ENCODE measurements around the gene PRMT9.

The PRMT9 gene

GRCh38 chr4:147678796-147679549 lies 5.0 kb downstream of the PRMT9 start:
- no peak for DNase-seq

- no peak for DNase-seq
Observed at GRCh38 chr4:147678106-147678505, 5.9 kb downstream of the PRMT9 start.

GRCh38 chr4:147674496-147674895 lies 9.5 kb downstream of the PRMT9 start:
- no peak for DNase-seq

- no peak for DNase-seq
Observed at GRCh38 chr4:147674073-147674472, 9.9 kb downstream of the PRMT9 start.

- no peak for DNase-seq
Observed at GRCh38 chr4:147658501-147658900, 25.5 kb downstream of the PRMT9 start.

- no peak for DNase-seq
Observed at GRCh38 chr4:147655639-147656038, 28.3 kb downstream of the PRMT9 start.

GRCh38 chr4:147651563-147651962 lies 32.4 kb downstream of the PRMT9 start:
- DNase-seq, result no peak

GRCh38 chr4:147648656-147649055 lies 35.3 kb downstream of the PRMT9 start:
- no peak for DNase-seq

- DNase-seq, result no peak
Observed at GRCh38 chr4:147645099-147645498, 38.9 kb downstream of the PRMT9 start.

- no peak for DNase-seq
Observed at GRCh38 chr4:147644471-147644870, 39.5 kb downstream of the PRMT9 start.

- no peak for DNase-seq
Observed at GRCh38 chr4:147643616-147644015, 40.3 kb downstream of the PRMT9 start.

GRCh38 chr4:147640331-147640730 lies 43.6 kb downstream of the PRMT9 start:
- no peak for DNase-seq

- DNase-seq, result no peak
Observed at GRCh38 chr4:147639388-147639787, 44.6 kb downstream of the PRMT9 start.

GRCh38 chr4:147638942-147639341 lies 45.0 kb downstream of the PRMT9 start:
- DNase-seq, result no peak

- DNase-seq, result no peak
Observed at GRCh38 chr4:147638365-147638764, 45.6 kb downstream of the PRMT9 start.

GRCh38 chr4:147635348-147635747 lies 48.6 kb downstream of the PRMT9 start:
- no peak for DNase-seq

- DNase-seq, result no peak
Observed at GRCh38 chr4:147633643-147634042, 50.3 kb downstream of the PRMT9 start.

- no peak for DNase-seq
Observed at GRCh38 chr4:147633113-147633512, 50.9 kb downstream of the PRMT9 start.

- DNase-seq, result no peak
Observed at GRCh38 chr4:147629783-147630730, 53.9 kb downstream of the PRMT9 start.

- no peak for DNase-seq
Observed at GRCh38 chr4:147628415-147628814, 55.5 kb downstream of the PRMT9 start.

- DNase-seq, result no peak
Observed at GRCh38 chr4:147626903-147627302, 57.1 kb downstream of the PRMT9 start.

GRCh38 chr4:147625733-147626132 lies 58.2 kb downstream of the PRMT9 start:
- DNase-seq, result no peak

GRCh38 chr4:147620315-147620714 lies 63.6 kb downstream of the PRMT9 start:
- DNase-seq, result no peak

All from activated CD4-positive, alpha-beta T cell treated with anti-CD3 and anti-CD28 coated beads, Interleukin-2, amount 50 U/mL, for 4 hours (primary cell).